Fibroblast of lung (primary cell): ENCODE measurements around the gene DAGLA. TPM values are rescaled to one million over a fixed set of nuclear protein-coding genes. Genes with fewer than 3 reads are reported as not detected.

ENCODE experiments used
- DNase-seq, 2 donors: peaks; one replicate each; pipeline versions ENCODE4 v3.0.0 to v3.0.0-alpha.2; 2010; ENCODE audit warnings: low read depth in 2 of 2
- H2AFZ ChIP-seq: 2 replicates; pipeline ENCODE4 v1.5.1; 2012; ENCODE audit warnings: low read length, control low read depth, inconsistent platforms
- H3K27ac ChIP-seq: 2 replicates; pipeline ENCODE4 v1.5.1; 2011; ENCODE audit warnings: low read length, control low read depth; ENCODE audit not compliant: insufficient read depth
- H3K27me3 ChIP-seq: 2 replicates; pipeline ENCODE4 v1.5.1; 2011; ENCODE audit warnings: mild to moderate bottlenecking, low read length; ENCODE audit not compliant: control insufficient read depth, insufficient read depth
- H3K36me3 ChIP-seq: 2 replicates; pipeline ENCODE4 v1.5.1; 2011; ENCODE audit warnings: low read length; ENCODE audit not compliant: control insufficient read depth, insufficient read depth
- H3K4me1 ChIP-seq: 2 replicates; pipeline ENCODE4 v1.5.1; 2011; ENCODE audit warnings: low read length; ENCODE audit not compliant: control insufficient read depth, insufficient read depth; ENCODE audit errors: extremely low read depth
- H3K4me2 ChIP-seq: 2 replicates; pipeline ENCODE4 v1.5.1; 2011; ENCODE audit warnings: low read length, control low read depth; ENCODE audit not compliant: insufficient read depth; ENCODE audit errors: extremely low read depth
- H3K4me3 ChIP-seq, 4 experiments: fragments of 200-600 bp in 1 of 4; sonication (generic) in 1 of 4; replicated peaks in 1 of 4; 2 replicates each; pipeline ENCODE4 v1.5.1; 2011 to 2016; ENCODE audit warnings: low read length in 4 of 4, low read depth in 3 of 4, mild to moderate bottlenecking in 3 of 4, control low read depth in 2 of 4, inconsistent platforms in 1 of 4, mixed read lengths in 1 of 4; ENCODE audit not compliant: insufficient read depth in 1 of 4; ENCODE audit errors: control extremely low read depth in 1 of 4
- H3K79me2 ChIP-seq: 2 replicates; pipeline ENCODE4 v1.5.1; 2012; ENCODE audit warnings: mild to moderate bottlenecking, low read length, inconsistent platforms; ENCODE audit not compliant: control insufficient read depth, insufficient read depth
- H3K9ac ChIP-seq: 2 replicates; pipeline ENCODE4 v1.5.1; 2011; ENCODE audit warnings: mild to moderate bottlenecking, low read length, control low read depth; ENCODE audit not compliant: insufficient read depth
- H3K9me3 ChIP-seq: 2 replicates; pipeline ENCODE4 v1.5.1; 2012; ENCODE audit warnings: low read depth, low read length; ENCODE audit not compliant: control insufficient read depth, insufficient read depth
- H4K20me1 ChIP-seq: 2 replicates; pipeline ENCODE4 v1.5.1; 2011; ENCODE audit warnings: low read length; ENCODE audit not compliant: control insufficient read depth, insufficient read depth; ENCODE audit errors: extremely low read depth
- CTCF ChIP-seq, 2 donors: IDR thresholded peaks in 1 of 2; conservative IDR thresholded peaks in 1 of 2; 1 replicate in 1 of 2; 2 replicates in 1 of 2; pipeline ENCODE4 v1.5.1; 2011 to 2012; ENCODE audit warnings: low read length in 2 of 2, control low read depth in 1 of 2, inconsistent platforms in 1 of 2, low read depth in 1 of 2, mild to moderate bottlenecking in 1 of 2
- EZH2 ChIP-seq: IDR thresholded peaks from 2 replicates; pipeline ENCODE4 v1.5.1; 2012; ENCODE audit warnings: low read length, control low read depth, mild to moderate bottlenecking; ENCODE audit errors: missing control alignments
- polyA plus RNA-seq, 2 donors: library from polyadenylated mRNA; depleted of rRNA in 1 of 2; stranded (reverse) in 1 of 2; unstranded in 1 of 2; fragments of >200 nt; gene quantifications; 2 replicates each; pipeline ENCODE4 v1.2.1, GENCODE V29; 2011 to 2012; ENCODE audit warnings: missing spikeins in 1 of 2
- total RNA-seq: library from RNA; depleted of rRNA; stranded (reverse); fragments of >200 nt; gene quantifications from 2 replicates; pipeline ENCODE4 v1.2.1, GENCODE V29; 2014

DAGLA gene
- total and polyA plus RNA-seq, 2 donors (not counting 1 experiment from before 2014, with no cell fraction given): 1.00 to 2.0 TPM

- Histone ChIP-seq H3K9ac (no peak overlapping the region), H3K4me1 (no peaks in the 10 kb centered on the region), H3K27ac (no peak overlapping the region), H4K20me1 (no peaks in the 10 kb centered on the region), H3K4me3 (no peak overlapping the region), H3K27me3 (no peaks in the 10 kb centered on the region), H3K9me3 (no peaks in the 10 kb centered on the region), H3K36me3 (no peaks in the 10 kb centered on the region), H3K4me2 (no peak overlapping the region), H2AFZ (no peak overlapping the region), H3K79me2 (no peaks in the 10 kb centered on the region)
- no peak for TF ChIP-seq CTCF (conservative IDR thresholded peaks at IDR 0.05 in 1 of 2, IDR thresholded peaks at IDR 0.05 in 1 of 2; ENCODE audit: low read depth in 1 of 2, low read length in 2 of 2)
- no peak for TF ChIP-seq EZH2
- DNase-seq: no peak
Observed at GRCh38 chr11:61745781-61746441, 65.7 kb downstream of the DAGLA start.

- H3K4me2 ChIP-seq: no peak overlapping the region
- no peaks in the 10 kb centered on the region for H3K27me3 ChIP-seq
- no peak overlapping the region for H2AFZ ChIP-seq
Observed at GRCh38 chr11:61746442-61747191, 66.4 kb downstream of the DAGLA start.

More at GRCh38 chr11:61746442-61747191, 66.4 kb downstream of the DAGLA start:
- Histone ChIP-seq H3K4me3 (no peak overlapping the region), H4K20me1 (no peaks in the 10 kb centered on the region), H3K9ac (no peak overlapping the region), H3K79me2 (no peaks in the 10 kb centered on the region), H3K4me1 (no peaks in the 10 kb centered on the region), H3K27ac (no peak overlapping the region), H3K9me3 (no peaks in the 10 kb centered on the region), H3K36me3 (no peaks in the 10 kb centered on the region)
- TF ChIP-seq CTCF (conservative IDR thresholded peaks at IDR 0.05 in 1 of 2, IDR thresholded peaks at IDR 0.05 in 1 of 2; ENCODE audit: low read depth in 1 of 2, low read length in 2 of 2) (no peak), EZH2 (no peak)
- no peak for DNase-seq
